Measurements from ENCODE around the gene CCDC198.

Gene CCDC198

DNA sequence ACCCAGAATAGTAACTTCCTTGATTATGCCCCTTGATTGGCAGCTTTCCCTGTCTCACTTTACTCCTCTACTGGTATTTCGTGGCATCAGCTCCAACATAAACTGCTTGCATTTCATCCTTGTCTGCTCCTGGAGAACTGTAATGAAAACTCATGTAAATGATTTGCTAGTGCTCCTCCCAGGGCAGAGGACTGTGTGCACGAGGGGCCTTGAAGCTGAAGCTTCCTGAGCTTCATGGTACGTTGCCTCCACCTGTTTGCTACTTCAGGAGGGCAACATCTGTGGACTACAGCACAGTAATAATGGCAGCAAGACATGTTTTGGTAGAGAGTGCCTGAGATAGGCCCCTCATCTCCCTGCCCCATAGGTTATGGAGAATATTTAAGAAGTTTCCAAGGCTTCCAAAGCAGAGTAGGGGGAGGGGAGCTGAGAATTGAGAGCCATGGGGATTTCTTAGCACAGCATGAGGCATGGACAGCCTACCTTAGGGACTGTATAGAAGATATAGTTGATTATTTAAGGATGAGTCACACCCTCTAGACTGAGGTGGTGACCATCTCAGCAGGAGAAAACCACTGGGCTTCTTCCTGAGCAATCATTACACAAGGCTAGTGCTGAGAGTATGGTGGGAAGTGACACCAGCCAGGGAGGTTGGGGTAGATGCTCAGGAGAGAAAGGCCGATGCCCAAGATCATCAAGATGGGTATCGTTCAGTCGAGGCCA lies 29.5 kb downstream of the CCDC198 start:
- DNase-seq (ENCODE audit: low read depth), result no peak

DNA sequence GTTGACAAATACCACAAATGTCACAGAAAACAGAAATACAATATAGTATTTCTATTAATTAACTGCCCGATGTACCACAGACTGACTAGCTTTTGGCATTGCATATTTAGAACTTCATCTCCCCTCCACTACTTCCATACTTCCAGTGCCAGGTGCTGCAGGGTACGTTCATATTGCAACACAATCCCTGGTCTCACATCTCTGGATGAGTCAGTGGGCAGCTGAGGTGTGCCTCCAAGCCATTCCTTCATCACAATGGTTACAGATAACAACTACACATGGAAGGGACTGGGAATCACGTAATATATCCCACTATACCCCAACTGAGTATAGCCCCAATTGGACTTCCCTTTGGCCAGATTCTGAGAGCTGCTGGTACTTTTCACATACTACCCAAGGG lies 31.1 kb downstream of the CCDC198 start:
- no peak for DNase-seq (ENCODE audit: low read depth)

DNA sequence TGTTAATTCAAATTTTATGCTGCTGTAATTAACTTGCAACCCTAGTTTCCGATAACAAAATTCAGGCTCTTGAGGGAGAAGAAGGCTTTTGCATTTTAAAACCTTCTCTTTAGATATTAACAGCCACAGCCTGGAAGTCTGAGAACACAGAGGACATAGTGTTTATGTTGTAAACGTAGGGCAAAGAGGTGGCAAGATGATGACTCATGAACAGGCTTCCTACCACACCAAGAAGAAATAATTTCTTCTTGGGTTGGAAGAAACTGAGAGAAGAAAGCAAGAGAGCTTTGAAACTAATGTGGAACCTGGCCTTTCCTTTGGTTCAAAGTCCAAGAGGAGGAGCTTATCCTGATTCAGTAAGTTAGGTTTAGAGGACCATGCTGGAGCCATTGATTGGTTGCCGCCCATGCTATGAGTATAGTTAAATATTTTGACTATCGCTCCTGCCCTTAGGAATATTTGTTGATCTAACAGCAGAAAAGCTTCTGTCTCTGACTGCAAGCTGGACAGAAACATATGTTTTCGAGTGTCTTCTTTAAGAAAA lies 31.8 kb downstream of the CCDC198 start:
- no peak for DNase-seq (ENCODE audit: low read depth)

DNA sequence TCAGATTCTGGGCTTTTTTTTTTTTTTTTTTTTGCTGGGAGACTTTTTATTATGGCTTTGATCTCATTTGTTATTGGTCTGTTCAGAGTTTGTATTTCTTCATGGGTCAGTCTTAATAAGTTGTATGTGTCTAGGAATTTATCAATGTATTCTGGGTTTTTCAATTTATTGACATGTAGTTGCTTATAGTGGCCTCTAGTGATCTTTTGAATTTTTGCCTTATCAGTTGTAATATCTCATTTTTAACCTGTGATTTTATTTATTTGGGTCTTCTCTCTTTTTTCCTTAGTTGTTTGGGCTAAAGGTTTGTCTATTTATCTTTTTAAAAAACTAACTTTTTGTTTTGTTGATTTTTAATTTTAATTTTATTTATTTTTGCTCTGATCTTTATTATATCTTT lies 57.7 kb downstream of the CCDC198 start:
- no peak for DNase-seq (ENCODE audit: low read depth)

DNA sequence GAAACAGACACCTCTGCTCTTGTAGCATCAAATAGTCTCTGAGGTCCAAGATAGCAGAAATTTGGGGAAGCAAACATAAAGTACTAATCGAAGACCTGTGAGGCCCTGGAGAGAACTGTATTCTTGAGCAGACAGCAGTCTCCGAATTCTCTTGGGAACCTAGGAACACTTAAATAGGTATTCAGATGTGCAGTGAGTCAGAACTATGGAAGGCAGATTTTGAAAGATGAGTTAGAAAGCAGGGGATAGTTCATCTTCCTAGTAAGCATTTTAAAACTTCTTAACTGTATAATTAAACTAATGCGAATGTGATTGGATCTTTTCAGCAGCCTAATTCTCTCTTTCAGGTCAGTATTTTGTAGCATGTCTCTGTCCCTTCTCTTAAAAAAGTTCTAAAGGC lies 72.7 kb downstream of the CCDC198 start:
- DNase-seq (ENCODE audit: low read depth), result no peak

DNA sequence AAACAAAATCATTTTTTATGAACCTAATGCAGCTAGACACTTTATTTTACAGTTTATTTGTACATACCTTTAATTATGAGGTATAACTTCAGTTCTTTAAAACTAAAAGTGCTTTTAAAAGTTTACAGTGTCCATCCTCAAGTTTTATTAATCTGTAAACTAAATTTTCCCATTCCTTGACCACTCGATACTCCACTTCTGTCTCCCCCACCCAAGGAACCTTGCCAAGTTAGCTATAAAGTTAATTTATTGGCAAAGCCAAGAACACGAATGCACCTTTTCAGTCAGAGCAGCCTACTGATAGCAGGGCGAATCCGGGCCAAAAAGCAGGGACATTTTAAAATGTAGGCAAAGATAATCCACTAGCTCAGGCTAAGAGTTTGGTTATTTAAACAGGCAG lies 73.6 kb downstream of the CCDC198 start:
- DNase-seq (ENCODE audit: low read depth), result no peak

Data from activated T-cell treated with anti-CD3 and anti-CD28 coated beads for 48 hours (primary cell).